ENCODE data around the gene ANKRD33B.

GRCh38 chr5:10647640-10648039, 83.8 kb downstream of the ANKRD33B start:
- TF ChIP-seq, protein P1, sequence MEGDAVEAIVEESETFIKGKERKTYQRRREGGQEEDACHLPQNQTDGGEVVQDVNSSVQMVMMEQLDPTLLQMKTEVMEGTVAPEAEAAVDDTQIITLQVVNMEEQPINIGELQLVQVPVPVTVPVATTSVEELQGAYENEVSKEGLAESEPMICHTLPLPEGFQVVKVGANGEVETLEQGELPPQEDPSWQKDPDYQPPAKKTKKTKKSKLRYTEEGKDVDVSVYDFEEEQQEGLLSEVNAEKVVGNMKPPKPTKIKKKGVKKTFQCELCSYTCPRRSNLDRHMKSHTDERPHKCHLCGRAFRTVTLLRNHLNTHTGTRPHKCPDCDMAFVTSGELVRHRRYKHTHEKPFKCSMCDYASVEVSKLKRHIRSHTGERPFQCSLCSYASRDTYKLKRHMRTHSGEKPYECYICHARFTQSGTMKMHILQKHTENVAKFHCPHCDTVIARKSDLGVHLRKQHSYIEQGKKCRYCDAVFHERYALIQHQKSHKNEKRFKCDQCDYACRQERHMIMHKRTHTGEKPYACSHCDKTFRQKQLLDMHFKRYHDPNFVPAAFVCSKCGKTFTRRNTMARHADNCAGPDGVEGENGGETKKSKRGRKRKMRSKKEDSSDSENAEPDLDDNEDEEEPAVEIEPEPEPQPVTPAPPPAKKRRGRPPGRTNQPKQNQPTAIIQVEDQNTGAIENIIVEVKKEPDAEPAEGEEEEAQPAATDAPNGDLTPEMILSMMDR (IDR thresholded peaks at IDR 0.05): no peak
- TF ChIP-seq POLR2A (IDR thresholded peaks at IDR 0.05): no peak

Data from heart left ventricle (tissue), 13 donors.